HEK293 (cell line): ENCODE results near the gene CIB4.
A peak's percentile ranks its signal among the peaks of the same experiment; 100 is the strongest.

Experiments
- CTCF ChIA-PET: fragments of 350-600 bp; formaldehyde crosslinking; extraction: SDS; loops from one replicate; lab custom pipeline; 2021; ENCODE audit warnings: antibody characterized with exemption; lab: Yijun Ruan, JAX
- POLR2A ChIA-PET: fragments of 300-600 bp; formaldehyde crosslinking; extraction: SDS; loops from one replicate; lab custom pipeline; 2020; ENCODE audit warnings: antibody characterized with exemption, inconsistent platforms; lab: Yijun Ruan, JAX
- H3K27ac ChIP-seq: fragments of 200-500 bp; sonication (Bioruptor generic); 2 replicates; pipeline ENCODE4 v1.5.1; 2014; ENCODE audit warnings: low read depth, low read length, control low read depth, inconsistent platforms; ENCODE audit errors: extremely low read depth
- H3K36me3 ChIP-seq, 2 experiments: fragments of 200-500 bp in 1 of 2; sonication (Bioruptor generic) in 1 of 2; 1 replicate in 1 of 2; 2 replicates in 1 of 2; pipeline ENCODE4 v1.5.1; 2014 to 2017; ENCODE audit warnings: inconsistent platforms in 2 of 2, low read length in 2 of 2; ENCODE audit not compliant: control insufficient read depth in 2 of 2, insufficient read depth in 1 of 2
- H3K4me1 ChIP-seq: fragments of 200-500 bp; sonication (Bioruptor generic); 2 replicates; pipeline ENCODE4 v1.5.1; 2014; ENCODE audit warnings: mild to moderate bottlenecking, low read length, inconsistent platforms; ENCODE audit not compliant: control insufficient read depth, insufficient read depth
- H3K4me3 ChIP-seq: 2 replicates; pipeline ENCODE4 v1.5.1; 2011; ENCODE audit warnings: low read depth, mild to moderate bottlenecking, control low read depth, low read length, moderate library complexity
- H3K9me3 ChIP-seq: fragments of 200-500 bp; sonication (Bioruptor generic); 2 replicates; pipeline ENCODE4 v1.5.1; 2014; ENCODE audit warnings: low read depth, low read length, inconsistent platforms; ENCODE audit not compliant: control insufficient read depth, insufficient read depth
- CTCF ChIP-seq: fragments of 450-650 bp; formaldehyde crosslinking; IDR thresholded peaks from 2 replicates; pipeline ENCODE4 v1.5.1; 2016; ENCODE audit warnings: missing biosample characterization, missing genetic modification characterization
- GLI4 ChIP-seq: fragments of 450-650 bp; formaldehyde crosslinking; IDR thresholded peaks from 2 replicates; pipeline ENCODE4 v1.5.1; 2016; ENCODE audit warnings: missing biosample characterization, missing genetic modification characterization
- INSM2 ChIP-seq: fragments of 450-650 bp; formaldehyde crosslinking; IDR thresholded peaks from 2 replicates; pipeline ENCODE4 v1.5.1; 2016; ENCODE audit warnings: missing biosample characterization, missing genetic modification characterization
- ZBTB17 ChIP-seq: fragments of 450-650 bp; formaldehyde crosslinking; IDR thresholded peaks from 2 replicates; pipeline ENCODE4 v1.5.1; 2016; ENCODE audit warnings: missing biosample characterization, missing genetic modification characterization
- ZFHX2 ChIP-seq: fragments of 450-650 bp; formaldehyde crosslinking; conservative IDR thresholded peaks from 2 replicates; pipeline ENCODE4 v1.5.1; 2016; ENCODE audit warnings: missing biosample characterization, missing genetic modification characterization
- ZFP37 ChIP-seq: fragments of 450-650 bp; formaldehyde crosslinking; IDR thresholded peaks from 2 replicates; pipeline ENCODE4 v1.5.1; 2016; ENCODE audit warnings: missing biosample characterization, missing genetic modification characterization
- ZIC2 ChIP-seq: fragments of 450-650 bp; formaldehyde crosslinking; IDR thresholded peaks from 2 replicates; pipeline ENCODE4 v1.5.1; 2016; ENCODE audit warnings: missing biosample characterization, missing genetic modification characterization
- ZNF16 ChIP-seq: fragments of 450-650 bp; formaldehyde crosslinking; IDR thresholded peaks from 2 replicates; pipeline ENCODE4 v1.5.1; 2016; ENCODE audit warnings: low read depth, missing biosample characterization, missing genetic modification characterization
- ZNF202 ChIP-seq: fragments of 450-650 bp; formaldehyde crosslinking; IDR thresholded peaks from 2 replicates; pipeline ENCODE4 v1.5.1; 2016; ENCODE audit warnings: missing biosample characterization, missing genetic modification characterization, borderline replicate concordance
- ZNF248 ChIP-seq: fragments of 450-650 bp; formaldehyde crosslinking; IDR thresholded peaks from 2 replicates; pipeline ENCODE4 v1.5.1; 2017; ENCODE audit warnings: missing biosample characterization, missing genetic modification characterization
- ZNF433 ChIP-seq: fragments of 450-650 bp; formaldehyde crosslinking; IDR thresholded peaks from 2 replicates; pipeline ENCODE4 v1.5.1; 2016; ENCODE audit warnings: missing biosample characterization, missing genetic modification characterization, low read depth
- ZNF558 ChIP-seq: fragments of 450-650 bp; formaldehyde crosslinking; IDR thresholded peaks from 2 replicates; pipeline ENCODE4 v1.5.1; 2016; ENCODE audit warnings: missing biosample characterization, missing genetic modification characterization
- ZNF639 ChIP-seq: fragments of 450-650 bp; formaldehyde crosslinking; IDR thresholded peaks from 2 replicates; pipeline ENCODE4 v1.5.1; 2016; ENCODE audit warnings: missing biosample characterization, missing genetic modification characterization
- ZNF785 ChIP-seq: fragments of 450-650 bp; formaldehyde crosslinking; IDR thresholded peaks from 2 replicates; pipeline ENCODE4 v1.5.1; 2016; ENCODE audit warnings: missing biosample characterization, missing genetic modification characterization
- ZSCAN16 ChIP-seq: fragments of 450-650 bp; formaldehyde crosslinking; IDR thresholded peaks from 2 replicates; pipeline ENCODE4 v1.5.1; 2016; ENCODE audit warnings: missing biosample characterization, missing genetic modification characterization
- ZSCAN5A ChIP-seq: fragments of 450-650 bp; formaldehyde crosslinking; IDR thresholded peaks from 2 replicates; pipeline ENCODE4 v1.5.1; 2016; ENCODE audit warnings: missing biosample characterization, missing genetic modification characterization
- ZXDB ChIP-seq: fragments of 450-650 bp; formaldehyde crosslinking; IDR thresholded peaks from 2 replicates; pipeline ENCODE4 v1.5.1; 2016; ENCODE audit warnings: missing biosample characterization, missing genetic modification characterization

Gene CIB4

GRCh38 chr2:26561376-26561775 lies 79.8 kb downstream of the CIB4 start (continued):
- TF ChIP-seq CTCF (tag by site-specific recombination) = no peak
- TF ChIP-seq ZNF639 = no peak
- TF ChIP-seq ZNF785 (tag by site-specific recombination) = no peak
- no peak for TF ChIP-seq ZSCAN5A (tag by site-specific recombination)
- TF ChIP-seq INSM2 = no peak
- TF ChIP-seq ZNF248 (tag by site-specific recombination) = no peak
- no peak for TF ChIP-seq ZSCAN16 (tag by site-specific recombination)
- TF ChIP-seq, all 188 proteins: peak for 0

- ChIA-PET CTCF (interaction anchor here (1.8 kb wide), 1 partner anchor 17 kb away, joined by 9 read pairs; no protein-coding TSS in a partner anchor), POLR2A (no interaction called here)
- no peak for TF ChIP-seq ZNF433 (tag by site-specific recombination)
- no peak for TF ChIP-seq ZBTB17
- no peak for TF ChIP-seq ZNF558 (tag by site-specific recombination)
- TF ChIP-seq ZFP37 (tag by site-specific recombination) = no peak
- no peak for TF ChIP-seq ZXDB (tag by site-specific recombination)
- H3K9me3 ChIP-seq = no peaks in the 10 kb centered on the region
- H3K4me3 ChIP-seq = no peak overlapping the region
- H3K4me1 ChIP-seq = no peaks in the 10 kb centered on the region
- H3K36me3 ChIP-seq = no peaks in the 10 kb centered on the region
- no peak overlapping the region for H3K27ac ChIP-seq
Measured at GRCh38 chr2:26560892-26561291, 80.3 kb downstream of the CIB4 start.

- no peaks in the 10 kb centered on the region for H3K4me1 ChIP-seq
- no peak overlapping the region for H3K4me3 ChIP-seq
- ChIA-PET CTCF (interaction anchor here (1.5 kb wide), 1 partner anchor 18 kb away, joined by 6 read pairs; no protein-coding TSS in a partner anchor), POLR2A (no interaction called here)
- TF ChIP-seq ZNF202 (tag by site-specific recombination) (no peak), ZIC2 (peak; percentile 42), ZNF16 (tag by site-specific recombination) (no peak)
- no peak overlapping the region for H3K27ac ChIP-seq
- no peaks in the 10 kb centered on the region for H3K36me3 ChIP-seq
- no peaks in the 10 kb centered on the region for H3K9me3 ChIP-seq
Measured at GRCh38 chr2:26559556-26559955, 81.6 kb downstream of the CIB4 start.

- ChIA-PET CTCF (interaction anchor here (1.5 kb wide), 1 partner anchor 19 kb away, joined by 6 read pairs; no protein-coding TSS in a partner anchor), POLR2A (no interaction called here)
- Histone ChIP-seq H3K27ac (no peak overlapping the region), H3K4me1 (no peaks in the 10 kb centered on the region), H3K4me3 (no peak overlapping the region), H3K36me3 (no peaks in the 10 kb centered on the region), H3K9me3 (no peaks in the 10 kb centered on the region)
- TF ChIP-seq GLI4 (no peak), ZFHX2 (peak; percentile 44; the same call in 1 of the 2 replicates)
Measured at GRCh38 chr2:26559044-26559405, 82.1 kb downstream of the CIB4 start.
